Keratinocyte (primary cell): ENCODE measurements around the gene SH2D3C.

Source experiments
- EZH2 ChIP-seq: IDR thresholded peaks from one replicate; pipeline ENCODE4 v1.6.1; 2012; ENCODE audit warnings: inconsistent platforms, mild to moderate bottlenecking, low read length, moderate library complexity
- TF ChIP-seq, protein P1 (sequence below), 3 experiments: IDR thresholded peaks in 1 of 3; conservative IDR thresholded peaks in 1 of 3; optimal IDR thresholded peaks in 1 of 3; 2 replicates in 2 of 3; 3 replicates in 1 of 3; pipeline versions ENCODE3 to v1.5.1; 2011; ENCODE audit warnings: low read length in 3 of 3, mild to moderate bottlenecking in 3 of 3, moderate library complexity in 2 of 3, control low read depth in 1 of 3, inconsistent platforms in 1 of 3; ENCODE audit not compliant: insufficient read depth in 2 of 3; ENCODE audit errors: extremely low read depth in 1 of 3

DNA sequence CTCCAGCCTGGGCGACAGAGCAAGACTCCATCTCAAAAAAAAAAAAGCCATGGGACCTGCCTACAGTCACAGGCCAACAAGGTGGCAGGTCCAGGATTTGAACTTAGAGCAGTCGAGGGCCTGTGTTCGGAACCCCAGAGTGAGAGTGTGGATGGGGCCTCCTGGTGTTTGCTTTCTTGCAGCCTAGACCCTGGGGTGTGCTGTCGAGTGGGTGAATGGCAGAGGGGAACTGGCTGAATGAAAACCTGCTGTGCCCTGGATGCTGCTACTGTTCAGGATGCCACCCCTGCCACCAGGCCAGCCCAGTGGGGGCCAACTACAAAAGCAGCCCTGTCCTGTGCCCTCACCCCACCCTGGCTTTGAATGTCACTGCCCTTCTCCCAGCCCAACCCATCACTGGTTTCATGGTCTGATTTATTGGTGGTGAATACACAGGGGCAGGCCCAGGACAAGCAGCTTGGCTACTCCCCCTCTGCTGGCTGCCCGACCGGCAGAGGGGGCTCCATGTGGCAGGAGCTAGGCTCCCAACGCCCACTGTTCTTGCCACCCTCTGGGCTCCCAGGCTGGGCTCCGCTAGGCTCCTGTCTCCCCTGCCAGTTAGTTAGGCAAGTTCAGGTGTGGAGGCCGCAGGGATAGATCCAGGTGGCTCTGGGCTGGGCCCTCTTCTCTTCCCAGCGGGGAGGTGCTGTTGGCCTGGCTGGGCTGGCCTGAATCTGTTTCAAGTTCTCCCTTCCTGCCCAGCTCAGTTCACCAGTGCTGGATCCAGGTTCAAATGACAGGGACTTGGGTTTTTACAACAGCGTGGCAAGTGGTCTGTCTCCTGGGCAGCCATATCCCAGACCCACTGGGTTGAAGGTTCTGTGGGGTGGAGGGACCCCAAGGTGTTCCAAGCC is 36.4 kb upstream of the SH2D3C start:
- TF ChIP-seq, protein P1, sequence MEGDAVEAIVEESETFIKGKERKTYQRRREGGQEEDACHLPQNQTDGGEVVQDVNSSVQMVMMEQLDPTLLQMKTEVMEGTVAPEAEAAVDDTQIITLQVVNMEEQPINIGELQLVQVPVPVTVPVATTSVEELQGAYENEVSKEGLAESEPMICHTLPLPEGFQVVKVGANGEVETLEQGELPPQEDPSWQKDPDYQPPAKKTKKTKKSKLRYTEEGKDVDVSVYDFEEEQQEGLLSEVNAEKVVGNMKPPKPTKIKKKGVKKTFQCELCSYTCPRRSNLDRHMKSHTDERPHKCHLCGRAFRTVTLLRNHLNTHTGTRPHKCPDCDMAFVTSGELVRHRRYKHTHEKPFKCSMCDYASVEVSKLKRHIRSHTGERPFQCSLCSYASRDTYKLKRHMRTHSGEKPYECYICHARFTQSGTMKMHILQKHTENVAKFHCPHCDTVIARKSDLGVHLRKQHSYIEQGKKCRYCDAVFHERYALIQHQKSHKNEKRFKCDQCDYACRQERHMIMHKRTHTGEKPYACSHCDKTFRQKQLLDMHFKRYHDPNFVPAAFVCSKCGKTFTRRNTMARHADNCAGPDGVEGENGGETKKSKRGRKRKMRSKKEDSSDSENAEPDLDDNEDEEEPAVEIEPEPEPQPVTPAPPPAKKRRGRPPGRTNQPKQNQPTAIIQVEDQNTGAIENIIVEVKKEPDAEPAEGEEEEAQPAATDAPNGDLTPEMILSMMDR (optimal IDR thresholded peaks at IDR 0.05 in 1 of 3, IDR thresholded peaks at IDR 0.05 in 1 of 3, conservative IDR thresholded peaks at IDR 0.05 in 1 of 3; ENCODE audit: extremely low read depth in 1 of 3, insufficient read depth in 2 of 3, low read length in 3 of 3) = no peak
- TF ChIP-seq EZH2 = no peak
